Activated CD4-positive, alpha-beta T cell treated with anti-CD3 and anti-CD28 coated beads for 1 hour (primary cell): Measurements from ENCODE around the gene CCDC117.
"Not testable (repeated sequence)": the region's sequence is repeated elsewhere in the genome, so short reads cannot be mapped to it uniquely, and the experiment has no call there.

Source experiments
- DNase-seq: peaks from one replicate; pipeline ENCODE4 v3.0.0-alpha.2; 2020

The CCDC117 gene

DNA sequence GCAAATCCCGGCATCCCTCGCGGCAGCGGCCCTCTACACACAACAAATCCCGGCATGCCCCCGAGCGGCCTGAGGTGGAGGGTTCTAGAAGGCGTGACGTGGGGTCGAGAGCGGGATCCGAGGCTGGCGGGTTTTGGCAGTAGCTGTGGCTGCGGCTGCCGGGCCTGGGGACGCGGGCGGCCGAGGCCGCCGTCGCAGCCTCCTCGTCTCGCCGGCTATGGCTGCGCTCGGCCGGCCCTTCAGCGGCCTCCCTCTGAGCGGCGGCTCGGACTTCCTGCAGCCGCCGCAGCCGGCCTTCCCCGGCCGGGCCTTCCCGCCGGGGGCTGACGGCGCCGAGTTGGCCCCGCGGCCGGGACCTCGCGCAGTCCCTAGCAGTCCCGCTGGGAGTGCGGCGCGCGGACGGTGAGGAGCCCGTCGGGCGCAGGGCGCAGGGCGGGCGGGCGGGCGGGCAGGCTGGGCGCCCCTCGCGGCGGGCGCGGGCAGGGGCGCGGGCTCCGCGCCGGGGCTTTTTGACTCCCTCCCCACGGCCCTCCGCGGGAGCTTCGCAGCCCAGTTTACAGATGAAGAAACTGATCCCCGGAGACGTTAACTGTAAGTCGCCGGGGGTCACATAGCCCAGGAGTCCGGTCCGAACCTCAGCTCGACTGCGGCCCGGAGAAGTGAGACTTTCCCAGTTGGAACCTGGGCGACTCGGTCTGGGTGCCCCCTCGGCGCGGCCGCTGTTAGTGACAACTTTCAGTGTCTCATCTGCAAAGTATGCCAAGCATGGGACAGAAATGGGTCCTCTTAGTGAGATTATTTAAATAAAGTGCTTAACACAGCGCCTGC lies at the start of gene CCDC117:
CCDC117 (plus strand) TSS at position 63 of the 828 bp plus-strand sequence; CDS start at position 218, 155 bp downstream.
- peak; percentile 88 for DNase-seq

- DNase-seq, result no peak
Measured at GRCh38 chr22:28728002-28728401, 44.5 kb upstream of the CCDC117 start.

DNA sequence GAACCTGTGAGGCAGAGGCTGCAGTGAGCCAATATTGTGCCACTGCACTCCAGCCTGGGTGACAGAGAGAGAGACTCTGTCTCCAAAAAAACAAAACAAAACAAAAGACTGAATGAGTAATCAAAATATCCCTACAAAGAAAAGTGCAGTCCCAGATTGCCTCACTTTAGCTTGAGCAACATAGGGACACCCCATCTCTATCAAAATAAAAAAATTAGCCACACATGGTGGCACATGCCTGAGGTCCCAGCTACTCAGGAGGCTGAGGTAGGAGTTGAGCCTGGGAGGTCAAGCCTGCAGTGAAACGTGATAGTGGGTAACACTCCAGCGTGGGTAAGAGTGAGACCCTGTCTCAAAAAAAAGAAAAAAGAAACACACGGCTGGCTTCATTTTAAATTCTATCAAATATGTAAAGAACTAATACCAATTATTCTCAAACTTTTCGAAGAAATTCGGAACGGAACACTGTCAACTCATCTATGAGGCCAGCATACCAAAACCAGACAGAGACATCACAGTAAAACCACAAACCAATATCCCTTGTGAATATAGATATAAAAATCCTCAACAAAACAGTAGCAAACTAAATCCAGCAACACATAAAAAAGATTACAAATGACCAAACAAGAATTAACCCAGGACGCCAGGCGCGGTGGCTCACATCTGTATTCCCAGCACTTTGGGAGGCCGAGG lies 43.7 kb upstream of the CCDC117 start:
- DNase-seq, result no peak

GRCh38 chr22:28730179-28730578 lies 42.3 kb upstream of the CCDC117 start:
- DNase-seq, result no peak

GRCh38 chr22:28734393-28734792 lies 38.1 kb upstream of the CCDC117 start:
- no peak for DNase-seq

GRCh38 chr22:28736301-28737155 lies 36.0 kb upstream of the CCDC117 start:
- no peak for DNase-seq

DNA sequence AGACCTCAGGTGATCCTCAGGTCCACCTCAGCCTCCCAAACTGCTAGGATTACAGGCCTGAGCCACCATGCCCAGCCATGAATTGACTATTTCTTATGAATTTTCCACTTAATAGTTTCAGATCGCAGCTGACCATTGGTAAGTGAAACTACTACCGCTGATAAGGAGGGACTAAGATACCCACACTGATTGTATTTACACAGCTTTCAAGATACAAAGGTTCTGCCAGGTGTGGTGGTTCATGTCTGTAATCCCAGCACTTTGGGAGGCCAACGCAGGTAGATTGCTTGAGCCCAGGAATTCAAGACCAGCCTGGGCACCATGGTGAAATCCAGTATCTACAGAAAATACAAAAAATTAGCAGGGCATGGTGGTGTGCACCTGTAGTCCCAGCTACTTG lies 34.8 kb upstream of the CCDC117 start:
- DNase-seq, result no peak

- not testable (repeated sequence) for DNase-seq
Measured at GRCh38 chr22:28738876-28739275, 33.6 kb upstream of the CCDC117 start.

DNA sequence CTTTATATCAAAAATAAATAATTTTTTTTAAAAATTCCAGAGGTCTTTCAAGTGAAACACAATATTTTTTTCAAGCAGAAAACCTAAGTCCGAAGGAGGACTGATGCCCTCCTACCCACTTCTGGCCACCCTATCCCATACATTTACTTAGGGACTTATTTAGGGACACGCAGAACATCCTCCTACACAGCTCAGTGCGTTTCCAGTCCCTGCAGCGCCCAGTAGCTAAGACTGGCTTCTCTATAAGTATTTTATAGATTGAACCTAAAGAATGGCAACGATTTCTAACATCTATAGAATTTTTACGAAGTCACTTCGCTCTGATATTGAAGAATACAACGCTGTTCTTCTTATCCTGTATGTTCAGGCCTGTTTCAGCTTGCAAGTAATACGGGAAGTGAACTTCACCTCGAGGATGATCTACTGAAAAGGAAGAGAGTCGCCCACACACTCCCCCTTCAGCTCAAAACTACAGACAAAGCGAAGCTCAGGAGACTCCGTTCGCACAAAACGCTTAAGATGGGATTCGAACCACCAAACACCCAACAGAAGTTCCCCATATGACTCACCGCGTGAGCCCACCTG lies 31.2 kb upstream of the CCDC117 start:
- DNase-seq, result no peak

DNA sequence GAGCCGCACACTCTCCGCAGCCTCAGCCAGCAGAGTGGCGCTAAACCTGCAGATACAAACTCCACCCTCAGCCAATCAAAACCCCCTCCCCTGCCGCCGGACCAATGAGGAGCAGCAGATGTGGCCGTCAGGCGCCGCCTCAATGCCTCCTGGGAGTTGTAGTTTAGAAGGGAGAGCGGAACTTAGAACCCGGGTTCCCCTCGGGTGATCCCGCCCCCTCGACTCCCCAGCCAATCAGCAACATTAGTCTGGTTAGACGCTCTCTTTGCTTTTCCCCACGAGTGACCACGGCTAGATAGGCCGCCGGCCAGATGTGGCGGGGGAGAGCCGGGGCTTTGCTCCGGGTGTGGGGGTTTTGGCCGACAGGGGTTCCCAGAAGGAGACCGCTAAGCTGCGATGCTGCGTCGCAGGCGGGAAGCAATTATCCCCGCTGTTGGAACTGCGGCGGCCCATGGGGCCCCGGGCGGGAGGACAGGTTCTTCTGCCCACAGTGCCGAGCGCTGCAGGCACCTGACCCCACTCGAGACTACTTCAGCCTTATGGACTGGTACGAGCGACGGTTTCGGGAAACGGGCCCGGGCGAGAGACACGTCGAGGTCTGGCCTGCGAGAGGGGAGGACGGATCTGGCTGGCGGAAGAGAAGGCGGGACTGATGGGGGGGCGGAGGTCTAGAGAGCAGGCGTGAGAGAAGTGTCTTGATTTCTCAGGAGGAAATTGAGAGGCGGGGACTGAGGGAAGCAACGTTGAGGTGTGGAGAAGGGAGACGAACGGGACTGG lies 30.5 kb upstream of the CCDC117 start, which contains the start of the genes CHEK2 and HSCB:
CHEK2 (minus strand) TSS at position 36 of the 777 bp plus-strand sequence. CDS start 7,099 bp downstream, outside the sequence.
HSCB (plus strand) TSS at position 255 of the 777 bp plus-strand sequence; CDS start at position 312, 57 bp downstream.
- DNase-seq, result peak; percentile 95

- DNase-seq, result no peak
Measured at GRCh38 chr22:28742562-28742962, 29.9 kb upstream of the CCDC117 start.

DNA sequence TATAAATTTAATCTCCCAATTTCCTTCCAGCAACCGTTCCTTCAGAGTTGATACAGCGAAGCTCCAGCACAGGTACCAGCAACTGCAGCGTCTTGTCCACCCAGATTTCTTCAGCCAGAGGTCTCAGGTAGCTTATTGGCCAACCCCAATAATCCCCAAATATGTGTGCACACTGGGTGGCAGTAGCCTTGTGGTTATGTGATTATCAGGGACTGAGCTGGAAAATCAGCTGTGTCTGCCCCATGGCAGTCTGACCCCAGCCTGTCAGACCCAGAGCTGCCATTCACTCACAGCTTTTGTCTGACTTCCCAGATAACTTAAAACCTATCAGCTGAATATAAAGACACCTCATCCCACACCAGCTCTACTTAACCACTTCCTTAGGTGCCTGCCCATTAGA lies 28.6 kb upstream of the CCDC117 start:
- no peak for DNase-seq

DNA sequence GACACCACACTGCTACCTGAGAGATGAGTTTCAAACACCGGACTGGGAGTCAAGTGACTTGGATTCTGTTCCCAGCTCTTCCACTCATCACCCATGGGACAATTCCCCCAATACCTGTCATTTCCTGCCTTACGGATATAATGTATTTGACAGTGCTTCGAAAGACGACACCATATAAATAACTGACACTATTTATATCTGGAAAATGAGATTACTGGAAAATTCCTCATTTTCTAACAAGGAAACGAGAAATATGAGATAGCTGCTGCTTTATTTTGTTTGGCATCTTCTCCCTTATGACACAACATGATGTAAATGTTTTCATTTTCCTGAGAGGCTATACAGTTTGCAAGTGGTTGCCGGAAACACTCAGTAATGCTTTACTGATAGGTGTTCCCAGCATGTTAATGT lies 22.0 kb upstream of the CCDC117 start:
- no peak for DNase-seq

GRCh38 chr22:28754512-28754911 lies 18.0 kb upstream of the CCDC117 start:
- DNase-seq, result not testable (repeated sequence)

- no peak for DNase-seq
Measured at GRCh38 chr22:28759861-28760560, 12.5 kb upstream of the CCDC117 start.

- no peak for DNase-seq
Measured at GRCh38 chr22:28761449-28761755, 11.1 kb upstream of the CCDC117 start.

DNA sequence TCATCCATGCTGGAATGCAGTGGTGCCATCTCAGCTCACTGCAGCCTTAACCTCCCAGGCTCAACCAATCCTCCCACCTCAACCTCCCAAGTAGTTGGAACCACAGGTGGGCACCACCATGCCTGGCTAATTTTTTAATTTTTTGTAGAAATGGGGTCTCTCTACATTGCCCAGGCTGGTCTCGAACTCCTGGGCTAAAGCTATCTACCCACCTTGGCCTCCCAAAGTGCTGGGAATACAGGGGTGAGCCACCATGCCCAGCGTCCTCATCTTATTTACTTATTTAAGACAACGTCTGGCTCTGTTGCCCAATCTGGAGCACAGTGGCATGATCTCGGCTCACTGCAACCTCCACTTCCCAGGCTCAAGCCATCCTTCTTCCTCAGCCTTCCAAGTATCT lies 10.5 kb upstream of the CCDC117 start:
- DNase-seq, result not testable (repeated sequence)

DNA sequence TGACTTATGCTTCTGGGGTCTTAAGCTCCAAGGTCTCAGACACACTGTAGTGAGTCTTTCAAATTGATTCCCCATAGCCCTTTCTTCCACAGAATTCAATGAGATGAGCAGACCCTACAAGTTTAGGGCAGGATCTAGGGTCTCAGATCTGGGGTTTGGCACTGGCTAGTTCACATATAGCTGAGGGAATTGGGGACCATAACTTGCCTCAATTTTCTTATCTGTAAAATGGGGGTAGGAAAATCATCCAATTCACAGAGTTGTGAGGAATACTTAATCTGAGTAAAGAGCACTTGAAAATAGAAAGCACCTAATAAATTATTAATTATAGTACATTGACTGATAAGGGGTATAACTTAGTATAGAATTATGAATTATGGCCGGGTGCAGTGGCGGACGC lies 5.9 kb upstream of the CCDC117 start:
- no peak for DNase-seq

DNA sequence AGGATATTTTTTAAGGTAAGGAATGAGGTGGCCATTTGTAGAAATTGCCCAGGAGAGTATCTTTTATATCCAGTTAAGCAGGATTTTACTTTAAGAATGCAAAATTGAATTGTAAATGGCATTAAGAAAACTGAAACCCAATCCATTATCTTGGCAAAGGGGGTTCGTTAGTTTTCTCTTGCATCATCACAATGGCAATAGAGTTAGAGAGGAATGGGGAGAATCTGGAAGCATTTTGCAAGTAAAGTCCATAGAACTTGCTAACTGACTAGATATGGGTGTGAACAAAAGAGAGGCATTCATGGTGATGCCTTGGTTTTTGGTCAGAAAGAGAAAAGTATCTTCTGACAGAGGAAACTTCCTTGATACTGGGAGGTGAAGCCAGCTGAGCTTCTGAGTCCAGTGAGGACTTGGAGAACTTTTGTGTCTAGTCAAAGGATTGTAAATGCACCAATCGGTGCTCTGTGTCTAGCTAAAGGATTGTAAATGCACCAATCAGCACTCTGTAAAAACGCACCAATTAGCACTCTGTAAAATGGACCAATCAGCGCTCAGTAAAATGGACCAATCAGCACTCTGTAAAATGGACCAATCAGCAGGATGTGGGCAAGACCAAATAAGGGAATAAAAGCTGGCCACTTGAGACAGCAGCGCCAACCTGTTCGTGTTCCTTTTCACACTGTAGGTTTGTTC lies 3.6 kb upstream of the CCDC117 start:
- DNase-seq, result no peak

GRCh38 chr22:28769394-28770085 lies 3.0 kb upstream of the CCDC117 start:
- no peak for DNase-seq
